Measurements from ENCODE around the gene NUMA1. TPM values are rescaled to one million over a fixed set of nuclear protein-coding genes. Genes with fewer than 3 reads are reported as not detected.

Gene NUMA1
- total and polyA plus RNA-seq, 9 donors = 118 to 197 (median 166) TPM

- Histone ChIP-seq H3K27me3 (ENCODE audit: control insufficient read depth, insufficient read depth, low read length) (no peaks in the 10 kb centered on the region), H3K9me3 (replicated peaks; ENCODE audit: control insufficient read depth, low read depth, low read length) (no peaks in the 10 kb centered on the region), H3K4me3 (ENCODE audit: low read length) (no peak overlapping the region), H3K4me1 (ENCODE audit: control insufficient read depth, insufficient read depth, low read length) (peaks cover 43% of the 10 kb centered on the region), H3K27ac (ENCODE audit: low read length) (peak overlapping the region; percentile 13), H3K36me3 (ENCODE audit: control insufficient read depth, insufficient read depth, low read length) (peaks cover 99% of the 10 kb centered on the region)
- no peak for DNase-seq
- WGBS (ENCODE audit: insufficient coverage) = 88% methylated on average over 6 of the region's 6 CpGs
These were observed 71.2 kb downstream of the NUMA1 start for GRCh38 chr11:72009156-72009555.

- WGBS (ENCODE audit: insufficient coverage) = 80% methylated on average over 5 of the region's 7 CpGs
- Histone ChIP-seq H3K36me3 (ENCODE audit: control insufficient read depth, insufficient read depth, low read length) (peaks cover 99% of the 10 kb centered on the region), H3K27me3 (ENCODE audit: control insufficient read depth, insufficient read depth, low read length) (no peaks in the 10 kb centered on the region), H3K4me1 (ENCODE audit: control insufficient read depth, insufficient read depth, low read length) (peaks cover 38% of the 10 kb centered on the region), H3K9me3 (replicated peaks; ENCODE audit: control insufficient read depth, low read depth, low read length) (no peaks in the 10 kb centered on the region), H3K27ac (ENCODE audit: low read length) (no peak overlapping the region), H3K4me3 (ENCODE audit: low read length) (no peak overlapping the region)
- DNase-seq = no peak
These were observed 71.6 kb downstream of the NUMA1 start for GRCh38 chr11:72008728-72009127.

GRCh38 chr11:72007587-72007986, 72.8 kb downstream of the NUMA1 start:
- Histone ChIP-seq H3K4me1 (ENCODE audit: control insufficient read depth, insufficient read depth, low read length) (peaks cover 34% of the 10 kb centered on the region), H3K4me3 (ENCODE audit: low read length) (no peak overlapping the region), H3K27ac (ENCODE audit: low read length) (no peak overlapping the region), H3K36me3 (ENCODE audit: control insufficient read depth, insufficient read depth, low read length) (peaks cover 98% of the 10 kb centered on the region), H3K9me3 (replicated peaks; ENCODE audit: control insufficient read depth, low read depth, low read length) (no peaks in the 10 kb centered on the region), H3K27me3 (ENCODE audit: control insufficient read depth, insufficient read depth, low read length) (no peaks in the 10 kb centered on the region)
- DNase-seq = no peak
- 65% methylated on average over 5 of the region's 5 CpGs for WGBS (ENCODE audit: insufficient coverage)

GRCh38 chr11:72007089-72007476, 73.3 kb downstream of the NUMA1 start:
- DNase-seq = no peak
- no peak overlapping the region for H3K27ac ChIP-seq (ENCODE audit: low read length)
- H3K4me1 ChIP-seq (ENCODE audit: control insufficient read depth, insufficient read depth, low read length) = peaks cover 34% of the 10 kb centered on the region
- WGBS (ENCODE audit: insufficient coverage) = 87% methylated on average over 15 of the region's 15 CpGs
- peaks cover 97% of the 10 kb centered on the region for H3K36me3 ChIP-seq (ENCODE audit: control insufficient read depth, insufficient read depth, low read length)
- H3K9me3 ChIP-seq (replicated peaks; ENCODE audit: control insufficient read depth, low read depth, low read length) = no peaks in the 10 kb centered on the region
- no peaks in the 10 kb centered on the region for H3K27me3 ChIP-seq (ENCODE audit: control insufficient read depth, insufficient read depth, low read length)
- H3K4me3 ChIP-seq (ENCODE audit: low read length) = no peak overlapping the region

DNA sequence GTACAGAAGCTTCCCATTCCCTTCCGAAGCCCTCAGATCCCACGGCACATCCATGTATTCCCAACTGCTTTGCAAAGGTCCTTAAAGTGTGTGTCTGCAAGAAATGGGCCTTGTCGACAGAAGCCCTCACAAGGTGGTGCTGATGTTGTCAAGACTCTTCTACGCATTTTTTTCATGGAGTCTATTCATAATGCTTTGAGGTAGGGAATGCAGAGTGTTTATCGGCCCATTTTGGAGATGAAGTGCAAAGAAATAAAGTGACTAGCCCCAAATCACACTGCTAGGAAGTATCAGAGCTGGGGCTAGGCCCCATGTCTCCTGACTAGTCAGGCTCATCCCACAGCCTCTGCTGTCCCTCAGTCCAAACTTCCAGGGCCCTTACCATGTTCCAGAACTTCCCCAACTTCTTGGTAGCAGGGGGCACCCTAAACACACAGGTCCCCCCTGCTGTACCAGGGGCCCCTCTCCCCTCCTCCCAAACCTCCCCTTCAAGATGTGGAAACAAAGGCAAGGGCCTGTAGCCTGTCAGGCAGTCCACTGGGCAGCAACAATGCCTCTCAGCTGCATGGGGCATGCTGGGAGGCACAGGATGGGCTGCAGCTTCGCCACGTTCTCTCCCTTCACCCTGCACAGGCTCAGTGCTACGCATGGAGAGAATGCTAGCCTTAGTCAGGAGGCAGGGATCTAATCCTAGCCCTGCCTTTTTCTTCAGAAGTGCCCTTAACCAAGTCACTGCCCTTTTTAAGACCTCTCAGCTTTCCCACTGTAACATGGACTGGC, 73.8 kb downstream of the NUMA1 start:
- peaks cover 34% of the 10 kb centered on the region for H3K4me1 ChIP-seq (ENCODE audit: control insufficient read depth, insufficient read depth, low read length)
- 80% methylated on average over 5 of the region's 8 CpGs for WGBS (ENCODE audit: insufficient coverage)
- no peak for DNase-seq
- no peaks in the 10 kb centered on the region for H3K9me3 ChIP-seq (replicated peaks; ENCODE audit: control insufficient read depth, low read depth, low read length)
- no peaks in the 10 kb centered on the region for H3K27me3 ChIP-seq (ENCODE audit: control insufficient read depth, insufficient read depth, low read length)
- no peak overlapping the region for H3K27ac ChIP-seq (ENCODE audit: low read length)
- peaks cover 96% of the 10 kb centered on the region for H3K36me3 ChIP-seq (ENCODE audit: control insufficient read depth, insufficient read depth, low read length)
- H3K4me3 ChIP-seq (ENCODE audit: low read length) = no peak overlapping the region

- no peak overlapping the region for H3K4me3 ChIP-seq (ENCODE audit: low read length)
- H3K4me1 ChIP-seq (ENCODE audit: control insufficient read depth, insufficient read depth, low read length) = peaks cover 34% of the 10 kb centered on the region
- WGBS (ENCODE audit: insufficient coverage) = 81% methylated on average over 19 of the region's 20 CpGs
- H3K36me3 ChIP-seq (ENCODE audit: control insufficient read depth, insufficient read depth, low read length) = peaks cover 96% of the 10 kb centered on the region
- no peaks in the 10 kb centered on the region for H3K9me3 ChIP-seq (replicated peaks; ENCODE audit: control insufficient read depth, low read depth, low read length)
- no peak for DNase-seq
- no peak overlapping the region for H3K27ac ChIP-seq (ENCODE audit: low read length)
- H3K27me3 ChIP-seq (ENCODE audit: control insufficient read depth, insufficient read depth, low read length) = no peaks in the 10 kb centered on the region
These were observed 74.7 kb downstream of the NUMA1 start for GRCh38 chr11:72005347-72006260.

GRCh38 chr11:72004515-72005346, 75.6 kb downstream of the NUMA1 start:
- WGBS (ENCODE audit: insufficient coverage) = 87% methylated on average over 12 of the region's 16 CpGs

DNA sequence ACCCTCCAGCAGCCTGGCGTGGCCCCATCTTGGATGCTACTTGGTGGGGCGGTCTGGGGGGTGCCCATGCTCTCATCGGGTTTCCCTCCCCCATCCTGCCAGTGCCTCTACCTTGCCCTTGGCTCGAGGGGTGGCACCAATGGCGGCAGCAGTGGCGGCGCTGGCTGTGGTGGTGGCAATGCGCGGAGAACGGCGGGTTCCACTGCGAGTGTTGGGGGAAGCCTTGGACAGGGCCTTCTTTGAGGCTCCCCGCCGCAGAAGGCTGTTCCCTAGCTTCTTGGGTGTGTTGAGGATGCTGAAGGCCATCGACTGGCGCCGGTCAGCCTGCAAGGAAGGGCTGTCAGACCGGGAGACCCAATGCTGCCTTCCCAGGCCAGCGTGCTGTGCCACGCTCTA, 76.6 kb downstream of the NUMA1 start:
- H3K4me3 ChIP-seq (ENCODE audit: low read length) = no peak overlapping the region
- H3K27me3 ChIP-seq (ENCODE audit: control insufficient read depth, insufficient read depth, low read length) = no peaks in the 10 kb centered on the region
- WGBS (ENCODE audit: insufficient coverage) = 91% methylated on average over 17 of the region's 20 CpGs
- no peak for DNase-seq
- H3K27ac ChIP-seq (ENCODE audit: low read length) = no peak overlapping the region
- H3K4me1 ChIP-seq (ENCODE audit: control insufficient read depth, insufficient read depth, low read length) = peaks cover 47% of the 10 kb centered on the region
- H3K36me3 ChIP-seq (ENCODE audit: control insufficient read depth, insufficient read depth, low read length) = peaks cover 96% of the 10 kb centered on the region
- no peaks in the 10 kb centered on the region for H3K9me3 ChIP-seq (replicated peaks; ENCODE audit: control insufficient read depth, low read depth, low read length)

More at GRCh38 chr11:72004515-72005346, 75.6 kb downstream of the NUMA1 start:
- Histone ChIP-seq H3K36me3 (ENCODE audit: control insufficient read depth, insufficient read depth, low read length) (peaks cover 95% of the 10 kb centered on the region), H3K27ac (ENCODE audit: low read length) (no peak overlapping the region), H3K4me3 (ENCODE audit: low read length) (no peak overlapping the region), H3K27me3 (ENCODE audit: control insufficient read depth, insufficient read depth, low read length) (no peaks in the 10 kb centered on the region), H3K4me1 (ENCODE audit: control insufficient read depth, insufficient read depth, low read length) (peaks cover 38% of the 10 kb centered on the region), H3K9me3 (replicated peaks; ENCODE audit: control insufficient read depth, low read depth, low read length) (no peaks in the 10 kb centered on the region)
- no peak for DNase-seq

- no peaks in the 10 kb centered on the region for H3K27me3 ChIP-seq (ENCODE audit: control insufficient read depth, insufficient read depth, low read length)
- peaks cover 47% of the 10 kb centered on the region for H3K4me1 ChIP-seq (ENCODE audit: control insufficient read depth, insufficient read depth, low read length)
- peaks cover 92% of the 10 kb centered on the region for H3K36me3 ChIP-seq (ENCODE audit: control insufficient read depth, insufficient read depth, low read length)
- DNase-seq = no peak
- no peaks in the 10 kb centered on the region for H3K9me3 ChIP-seq (replicated peaks; ENCODE audit: control insufficient read depth, low read depth, low read length)
- peak overlapping the region; percentile 49 for H3K27ac ChIP-seq (ENCODE audit: low read length)
- H3K4me3 ChIP-seq (ENCODE audit: low read length) = no peak overlapping the region
- WGBS (ENCODE audit: insufficient coverage) = 77% methylated on average over 9 of the region's 12 CpGs
These were observed 77.2 kb downstream of the NUMA1 start for GRCh38 chr11:72002841-72003775.

Data from muscle of leg (tissue), 11 donors.